H1 (cell line): ENCODE data around the gene LYPD4. TPM values are rescaled to one million over a fixed set of nuclear protein-coding genes. Genes with fewer than 3 reads are reported as not detected.

Experiments
- EP300 ChIP-seq, 2 experiments: IDR thresholded peaks; 1 replicate in 1 of 2; 2 replicates in 1 of 2; pipeline ENCODE4 v1.6.1; 2011 to 2012; ENCODE audit warnings: low read depth in 2 of 2, low read length in 2 of 2, mild to moderate bottlenecking in 2 of 2, borderline replicate concordance in 1 of 2, inconsistent platforms in 1 of 2, moderate library complexity in 1 of 2
- EZH2 ChIP-seq: fragments of 200-600 bp; sonication (generic); IDR thresholded peaks from 2 replicates; pipeline ENCODE4 v1.7.1; 2012; ENCODE audit warnings: low read depth, mild to moderate bottlenecking, moderate library complexity, low read length, inconsistent platforms; ENCODE audit not compliant: severe bottlenecking
- GTF2F1 ChIP-seq: IDR thresholded peaks from 2 replicates; pipeline ENCODE4 v1.6.1; 2012; ENCODE audit warnings: low read depth, low read length, improper control_type of control experiment, borderline replicate concordance
- KDM1A ChIP-seq: fragments of 200-600, 300-600 bp; sonication (generic); IDR thresholded peaks from 2 replicates; pipeline ENCODE4 v1.7.1; 2016; ENCODE audit warnings: mild to moderate bottlenecking, low read length, borderline replicate concordance
- KDM5A ChIP-seq: fragments of 200-600 bp; IDR thresholded peaks from 2 replicates; pipeline ENCODE4 v1.7.1; 2012; ENCODE audit warnings: mild to moderate bottlenecking, low read length, inconsistent platforms, mixed read lengths
- MAX ChIP-seq: IDR thresholded peaks from 2 replicates; pipeline ENCODE4 v1.6.1; 2012; ENCODE audit warnings: inconsistent platforms
- NANOG ChIP-seq: IDR thresholded peaks from 2 replicates; pipeline ENCODE4 v1.6.1; 2011; ENCODE audit warnings: low read length, low read depth, mild to moderate bottlenecking, inconsistent platforms; ENCODE audit not compliant: insufficient read depth, poor library complexity, severe bottlenecking
- RXRA ChIP-seq: IDR thresholded peaks from 2 replicates; pipeline ENCODE4 v1.6.1; 2011; ENCODE audit warnings: low read depth, mild to moderate bottlenecking, low read length, moderate library complexity; ENCODE audit not compliant: insufficient read depth
- SRF ChIP-seq: IDR thresholded peaks from 2 replicates; pipeline ENCODE4 v1.6.1; 2011; ENCODE audit warnings: mild to moderate bottlenecking, low read depth, low read length, moderate library complexity
- SUZ12 ChIP-seq: fragments of 200-600 bp; sonication (generic); IDR thresholded peaks from 2 replicates; pipeline ENCODE4 v1.6.1; 2012; ENCODE audit warnings: mild to moderate bottlenecking, inconsistent platforms, low read length, moderate library complexity, mixed read lengths
- TCF12 ChIP-seq: IDR thresholded peaks from 2 replicates; pipeline ENCODE4 v1.6.1; 2011; ENCODE audit warnings: low read depth, mild to moderate bottlenecking, low read length
- polyA plus RNA-seq, 7 experiments: library from polyadenylated mRNA; depleted of rRNA in 3 of 7; stranded (reverse) in 5 of 7; unstranded in 2 of 7; fragments of >200 nt in 5 of 7; fragments of 200-250 nt in 2 of 7; gene quantifications; 1 replicate in 5 of 7; 2 replicates in 1 of 7; 4 replicates in 1 of 7; pipeline versions ENCODE4 v1.2.1 to v1.2.3, GENCODE V29; 2011 to 2013; ENCODE audit warnings: missing spikeins in 2 of 7, mixed read lengths in 2 of 7
- total RNA-seq: library from RNA; stranded (reverse); fragmentation: NEBNext Ultra II Directional; extraction: Animal tissue kit (Norgen Biotek cat#: 25700); gene quantifications from 2 replicates; pipeline ENCODE4 v1.2.1, GENCODE V29; 2021
- TF ChIP-seq, protein P1 (sequence below): IDR thresholded peaks from 2 replicates; pipeline ENCODE4 v1.6.1; 2012; ENCODE audit warnings: low read length, inconsistent platforms

The LYPD4 gene
- total and polyA plus RNA-seq, 2 of the 8 experiments (the other 6 are each of a cell fraction or from before 2014, with no cell fraction given), result 0.06 TPM; not detected in 1

DNA sequence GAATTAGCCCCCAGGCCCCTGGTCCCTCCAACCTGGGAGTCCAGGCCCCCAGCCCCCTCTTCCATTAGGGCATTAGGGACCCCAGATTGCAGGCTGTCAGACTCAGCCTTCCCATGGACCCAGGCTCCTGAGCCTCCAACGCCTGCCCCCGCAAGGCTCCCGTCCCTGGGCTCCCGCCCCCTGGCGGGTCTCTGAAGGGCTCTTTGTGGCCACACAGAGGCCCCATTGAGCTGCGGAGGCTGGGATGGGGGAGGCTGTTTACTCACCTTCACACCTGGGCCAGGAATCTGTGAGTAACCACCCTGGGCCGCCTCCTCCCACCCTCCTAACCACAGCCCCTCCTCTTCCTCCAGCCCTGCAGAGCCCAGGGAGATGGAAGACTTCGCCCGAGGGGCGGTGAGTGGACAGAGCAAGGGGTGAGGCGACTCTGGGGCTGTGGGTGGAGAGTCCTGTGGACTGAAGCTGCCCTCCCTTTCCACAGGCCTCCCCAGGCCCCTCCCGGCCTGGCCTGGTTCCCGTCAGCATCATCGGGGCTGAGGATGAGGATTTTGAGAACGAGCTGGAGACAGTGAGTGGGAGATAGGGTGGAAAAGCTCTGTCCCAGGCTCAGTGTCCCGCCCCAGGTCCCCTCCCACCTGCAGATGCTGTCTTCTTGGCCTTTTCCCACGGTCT lies 43.4 kb upstream of the LYPD4 start (continued):
- no peak for TF ChIP-seq GTF2F1
- TF ChIP-seq, protein P1, sequence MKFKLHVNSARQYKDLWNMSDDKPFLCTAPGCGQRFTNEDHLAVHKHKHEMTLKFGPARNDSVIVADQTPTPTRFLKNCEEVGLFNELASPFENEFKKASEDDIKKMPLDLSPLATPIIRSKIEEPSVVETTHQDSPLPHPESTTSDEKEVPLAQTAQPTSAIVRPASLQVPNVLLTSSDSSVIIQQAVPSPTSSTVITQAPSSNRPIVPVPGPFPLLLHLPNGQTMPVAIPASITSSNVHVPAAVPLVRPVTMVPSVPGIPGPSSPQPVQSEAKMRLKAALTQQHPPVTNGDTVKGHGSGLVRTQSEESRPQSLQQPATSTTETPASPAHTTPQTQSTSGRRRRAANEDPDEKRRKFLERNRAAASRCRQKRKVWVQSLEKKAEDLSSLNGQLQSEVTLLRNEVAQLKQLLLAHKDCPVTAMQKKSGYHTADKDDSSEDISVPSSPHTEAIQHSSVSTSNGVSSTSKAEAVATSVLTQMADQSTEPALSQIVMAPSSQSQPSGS, result no peak
- no peak for TF ChIP-seq MAX
- TF ChIP-seq KDM5A, result no peak
- TF ChIP-seq RXRA, result no peak
- TF ChIP-seq NANOG, result no peak
- no peak for TF ChIP-seq SUZ12
- TF ChIP-seq EZH2, result no peak
- TF ChIP-seq SRF, result no peak
- peak; percentile 90; the same call in 1 of the 2 replicates for TF ChIP-seq TCF12
- 0 out of 3 replicates have a peak, but pooled peaks of 1 of the 2 experiments have one; percentile 38 for TF ChIP-seq EP300 (IDR thresholded peaks at IDR 0.05; ENCODE audit: borderline replicate concordance in 1 of 2, low read depth in 2 of 2, low read length in 2 of 2)
- TF ChIP-seq KDM1A, result no peak
